ENCODE measurements around the gene SCN11A. TPM values are rescaled to one million over a fixed set of nuclear protein-coding genes. Genes with fewer than 3 reads are reported as not detected.

SCN11A gene
- total RNA-seq, 1 donor from 2014 or later, result 2.2 TPM

Other genes starting within 250 kb of the SCN11A start
- under 0.01 TPM for gene SCN10A, start 235.7 kb downstream of the SCN11A start, total RNA-seq (ENCODE audit: insufficient read depth, low replicate concordance)
- 59.9 TPM for gene WDR48, start 72 bp upstream of the SCN11A start, total RNA-seq (ENCODE audit: insufficient read depth, low replicate concordance)
- gene GORASP1, start 55.7 kb upstream of the SCN11A start, total RNA-seq (ENCODE audit: insufficient read depth, low replicate concordance), result 36.4 TPM
- 6.0 TPM for gene TTC21A, start 55.7 kb upstream of the SCN11A start, total RNA-seq (ENCODE audit: insufficient read depth, low replicate concordance)
- gene CSRNP1, start 101.6 kb upstream of the SCN11A start, total RNA-seq (ENCODE audit: insufficient read depth, low replicate concordance), result 53.0 TPM
- gene XIRP1, start 140.7 kb upstream of the SCN11A start, total RNA-seq (ENCODE audit: insufficient read depth, low replicate concordance), result 0.72 TPM
- gene CX3CR1, start 228.1 kb upstream of the SCN11A start, total RNA-seq (ENCODE audit: insufficient read depth, low replicate concordance), result 6.5 TPM

Data from umbilical cord (tissue), 1 donor.